Lower lobe of right lung (tissue), 2 donors: ENCODE data around the gene MTOR. TPM values are rescaled to one million over a fixed set of nuclear protein-coding genes. Genes with fewer than 3 reads are reported as not detected.

ENCODE experiments used
- ATAC-seq, 2 donors: fragments of 200-7000 bp; cut with Tn5 transposase; one replicate each; pipeline ENCODE4 v1.9.1; 2020 to 2022; ENCODE audit warnings: mild to moderate bottlenecking in 2 of 2, moderate library complexity in 2 of 2
- DNase-seq: peaks from one replicate; pipeline ENCODE4 v3.0.0-alpha.2; 2020
- H3K27ac ChIP-seq: fragments of 200-600 bp; one replicate; pipeline ENCODE4 v1.8.0; 2022
- H3K27me3 ChIP-seq: fragments of 200-600 bp; one replicate; pipeline ENCODE4 v1.8.0; 2022; ENCODE audit warnings: low read depth
- H3K36me3 ChIP-seq: fragments of 200-600 bp; one replicate; pipeline ENCODE4 v1.8.0; 2022; ENCODE audit warnings: mild to moderate bottlenecking
- H3K4me1 ChIP-seq: fragments of 200-600 bp; one replicate; pipeline ENCODE4 v1.8.0; 2022
- H3K4me3 ChIP-seq: fragments of 200-600 bp; one replicate; pipeline ENCODE4 v1.8.0; 2022; ENCODE audit warnings: mild to moderate bottlenecking
- H3K9me3 ChIP-seq: fragments of 200-600 bp; one replicate; pipeline ENCODE4 v1.8.0; 2022
- intact Hi-C: fragments of 100-400 bp; cut with DNase I; formaldehyde crosslinking; loops from one replicate; pipeline ENCODE4 v1.11.0; 2022
- total RNA-seq: library from RNA; stranded (reverse); fragmentation: NEBNext Ultra II Directional; extraction: Animal tissue kit (Norgen Biotek cat#: 25700); gene quantifications from one replicate; pipeline ENCODE4 v1.2.1, GENCODE V29; 2021
- TF ChIP-seq, protein P1 (sequence below): fragments of 200-600 bp; IDR thresholded peaks from one replicate; pipeline ENCODE4 v1.8.0; 2022; ENCODE audit warnings: antibody characterized with exemption, mild to moderate bottlenecking
- donor health status: DM: no; HTN: yes; CAD: no; lungs with severe emphysema.

MTOR gene
- total RNA-seq, 1 donor from 2014 or later, result 33.7 TPM

DNA sequence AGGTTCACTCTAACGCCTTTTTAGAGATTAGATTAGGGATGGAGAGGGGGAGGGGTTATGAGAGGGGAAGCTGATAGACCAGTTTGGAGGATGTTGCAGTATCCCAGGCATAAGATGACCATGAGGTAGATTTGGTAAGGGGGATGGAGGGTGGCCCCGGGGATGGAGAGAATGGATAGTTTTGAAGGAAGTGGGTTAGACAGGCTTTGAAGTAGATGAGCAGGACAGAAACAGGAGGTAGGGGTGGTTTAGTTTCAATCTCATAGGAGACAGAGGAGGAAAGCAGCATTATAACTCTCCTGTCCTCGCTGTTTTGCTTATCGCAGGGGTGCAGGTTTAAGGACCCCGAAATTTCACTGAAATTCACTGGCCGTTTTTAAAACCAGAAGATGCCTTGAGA lies 22.4 kb upstream of the MTOR start:
- no peaks in the 10 kb centered on the region for H3K27me3 ChIP-seq
- ATAC-seq, result no peak
- peaks cover 45% of the 10 kb centered on the region for H3K36me3 ChIP-seq
- H3K9me3 ChIP-seq, result no peaks in the 10 kb centered on the region
- H3K27ac ChIP-seq, result no peak overlapping the region
- TF ChIP-seq, protein P1, sequence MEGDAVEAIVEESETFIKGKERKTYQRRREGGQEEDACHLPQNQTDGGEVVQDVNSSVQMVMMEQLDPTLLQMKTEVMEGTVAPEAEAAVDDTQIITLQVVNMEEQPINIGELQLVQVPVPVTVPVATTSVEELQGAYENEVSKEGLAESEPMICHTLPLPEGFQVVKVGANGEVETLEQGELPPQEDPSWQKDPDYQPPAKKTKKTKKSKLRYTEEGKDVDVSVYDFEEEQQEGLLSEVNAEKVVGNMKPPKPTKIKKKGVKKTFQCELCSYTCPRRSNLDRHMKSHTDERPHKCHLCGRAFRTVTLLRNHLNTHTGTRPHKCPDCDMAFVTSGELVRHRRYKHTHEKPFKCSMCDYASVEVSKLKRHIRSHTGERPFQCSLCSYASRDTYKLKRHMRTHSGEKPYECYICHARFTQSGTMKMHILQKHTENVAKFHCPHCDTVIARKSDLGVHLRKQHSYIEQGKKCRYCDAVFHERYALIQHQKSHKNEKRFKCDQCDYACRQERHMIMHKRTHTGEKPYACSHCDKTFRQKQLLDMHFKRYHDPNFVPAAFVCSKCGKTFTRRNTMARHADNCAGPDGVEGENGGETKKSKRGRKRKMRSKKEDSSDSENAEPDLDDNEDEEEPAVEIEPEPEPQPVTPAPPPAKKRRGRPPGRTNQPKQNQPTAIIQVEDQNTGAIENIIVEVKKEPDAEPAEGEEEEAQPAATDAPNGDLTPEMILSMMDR, result no peak
- DNase-seq, result no peak
- H3K4me1 ChIP-seq, result peaks cover 29% of the 10 kb centered on the region
- intact Hi-C loops, result no loop called here
- no peak overlapping the region for H3K4me3 ChIP-seq

GRCh38 chr1:11283151-11283550 lies 20.8 kb upstream of the MTOR start:
- DNase-seq (no peak), ATAC-seq (no peak)
- Histone ChIP-seq H3K9me3 (no peaks in the 10 kb centered on the region), H3K36me3 (peaks cover 48% of the 10 kb centered on the region), H3K4me1 (peaks cover 29% of the 10 kb centered on the region), H3K27me3 (no peaks in the 10 kb centered on the region), H3K4me3 (no peak overlapping the region), H3K27ac (no peak overlapping the region)
- TF ChIP-seq, protein P1, result no peak
- intact Hi-C loops, result no loop called here

GRCh38 chr1:11281518-11282331 lies 19.4 kb upstream of the MTOR start:
- no peaks in the 10 kb centered on the region for H3K27me3 ChIP-seq
- TF ChIP-seq, protein P1, result no peak
- H3K4me1 ChIP-seq, result peaks cover 29% of the 10 kb centered on the region
- no peak overlapping the region for H3K4me3 ChIP-seq
- intact Hi-C loops, result no loop called here
- peaks cover 44% of the 10 kb centered on the region for H3K36me3 ChIP-seq
- peak overlapping the region; percentile 48 for H3K27ac ChIP-seq
- peak; percentile 83 to 90 for ATAC-seq
- peak; percentile 56 for DNase-seq
- H3K9me3 ChIP-seq, result no peaks in the 10 kb centered on the region

DNA sequence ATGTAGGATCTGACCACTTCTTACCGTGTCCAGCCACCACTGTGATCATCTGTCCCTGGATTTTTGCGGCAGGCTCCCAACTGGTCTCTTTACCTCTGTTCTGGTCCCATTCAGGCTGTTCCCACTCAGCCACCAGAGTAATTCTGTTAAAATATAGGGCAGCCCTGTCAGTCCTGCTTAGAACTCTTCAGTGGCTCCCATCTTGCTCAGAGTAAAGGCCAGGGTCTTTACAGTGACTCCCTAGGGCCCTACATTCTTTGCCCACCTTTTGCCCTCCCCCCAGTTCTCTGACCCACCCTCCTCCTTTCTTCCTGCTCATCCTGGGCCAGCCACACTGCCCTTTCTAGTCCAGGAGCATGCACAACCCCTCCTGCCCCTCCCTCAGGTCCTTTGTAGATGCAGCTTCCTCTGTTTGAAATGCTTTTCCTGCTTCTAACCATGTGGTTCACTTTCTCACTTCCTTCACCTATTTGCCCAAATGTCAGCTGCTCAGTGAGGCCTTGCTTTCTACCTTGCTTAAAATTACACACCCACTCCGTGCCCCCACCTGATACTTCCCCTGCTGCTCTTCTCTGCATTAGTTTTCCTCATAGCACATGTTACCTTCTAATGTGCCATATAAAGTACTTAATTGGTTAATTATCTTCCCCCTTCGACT lies 18.5 kb upstream of the MTOR start:
- Histone ChIP-seq H3K36me3 (peaks cover 41% of the 10 kb centered on the region), H3K27me3 (no peaks in the 10 kb centered on the region), H3K27ac (peak overlapping the region; percentile 56), H3K4me1 (peaks cover 36% of the 10 kb centered on the region), H3K4me3 (no peak overlapping the region), H3K9me3 (no peaks in the 10 kb centered on the region)
- ATAC-seq (no peak), DNase-seq (no peak)
- TF ChIP-seq, protein P1, result no peak
- intact Hi-C loops, result no loop called here

DNA sequence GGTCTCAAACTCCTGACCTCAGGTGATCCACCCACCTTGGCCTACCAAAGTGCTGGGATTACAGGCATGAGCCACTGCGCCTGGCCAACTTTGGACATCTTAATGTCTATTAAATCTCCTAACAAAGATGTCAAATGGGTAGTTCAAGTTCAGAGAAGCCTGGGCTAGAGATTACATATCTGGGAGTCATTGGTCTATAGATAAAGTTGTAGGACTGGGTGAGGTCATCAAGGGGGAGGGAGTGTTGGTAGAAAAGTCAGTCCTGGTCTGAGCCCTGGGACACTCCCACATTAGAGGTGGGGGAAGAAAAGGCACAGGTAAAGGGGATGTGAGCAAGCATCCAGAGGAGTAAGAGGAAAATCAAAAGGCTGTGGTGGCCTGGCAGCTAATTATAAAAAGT lies 17.3 kb upstream of the MTOR start:
- H3K9me3 ChIP-seq, result no peaks in the 10 kb centered on the region
- H3K4me3 ChIP-seq, result no peak overlapping the region
- ATAC-seq (no peak), DNase-seq (no peak)
- H3K27me3 ChIP-seq, result no peaks in the 10 kb centered on the region
- peaks cover 34% of the 10 kb centered on the region for H3K36me3 ChIP-seq
- intact Hi-C loops, result no loop called here
- H3K4me1 ChIP-seq, result peaks cover 48% of the 10 kb centered on the region
- H3K27ac ChIP-seq, result no peak overlapping the region
- TF ChIP-seq, protein P1, result no peak
